KBM-7 (cell line): ENCODE measurements around the gene TOP2A.

Experiments
- DNase-seq: peaks from one replicate; pipeline ENCODE4 v3.0.0-alpha.2; 2015
- in situ Hi-C: fragments of 300-500 bp; cut with MboI; formaldehyde crosslinking; loops from 2 replicates; pipeline ENCODE4 v1.14.3; 2020; ENCODE audit warnings: low sequenced_read_pairs, low pct_unique_long_range_greater_than_20kb, mixed read lengths

The TOP2A gene

GRCh38 chr17:40366076-40366860, 51.4 kb downstream of the TOP2A start:
- DNase-seq = no peak
- in situ Hi-C loops = no loop called here

GRCh38 chr17:40364906-40365305, 52.8 kb downstream of the TOP2A start:
- no peak for DNase-seq
- in situ Hi-C loops = no loop called here

- no peak for DNase-seq
- in situ Hi-C loops = no loop called here
Observed at GRCh38 chr17:40364121-40364861, 53.4 kb downstream of the TOP2A start, which contains the start of gene GJD3. GJD3 (minus strand) TSS chr17:40364737; CDS start chr17:40363815, 922 bp downstream.

- DNase-seq = peak; percentile 44
- in situ Hi-C loops = no loop called here
Observed at GRCh38 chr17:40363111-40363827, 54.4 kb downstream of the TOP2A start.

- in situ Hi-C loops = no loop called here
Observed at GRCh38 chr17:40362696-40363110, 55.0 kb downstream of the TOP2A start.

GRCh38 chr17:40361925-40362695, 55.6 kb downstream of the TOP2A start:
- in situ Hi-C loops = no loop called here
- DNase-seq = no peak

More at GRCh38 chr17:40362696-40363110, 55.0 kb downstream of the TOP2A start:
- DNase-seq = peak; percentile 84

- in situ Hi-C loops = no loop called here
- no peak for DNase-seq
Observed at GRCh38 chr17:40361063-40361924, 56.4 kb downstream of the TOP2A start.

- in situ Hi-C loops = no loop called here
- DNase-seq = no peak
Observed at GRCh38 chr17:40360091-40360490, 57.6 kb downstream of the TOP2A start.

GRCh38 chr17:40358323-40359038, 59.2 kb downstream of the TOP2A start:
- DNase-seq = peak; percentile 88
- in situ Hi-C loops = no loop called here

GRCh38 chr17:40356990-40357881, 60.5 kb downstream of the TOP2A start:
- no peak for DNase-seq
- in situ Hi-C loops = no loop called here

- in situ Hi-C loops = no loop called here
Observed at GRCh38 chr17:40355804-40356758, 61.6 kb downstream of the TOP2A start.

GRCh38 chr17:40355123-40355803, 62.4 kb downstream of the TOP2A start:
- peak; percentile 81 for DNase-seq
- in situ Hi-C loops = no loop called here

More at GRCh38 chr17:40355804-40356758, 61.6 kb downstream of the TOP2A start:
- DNase-seq = no peak

GRCh38 chr17:40354221-40355122, 63.2 kb downstream of the TOP2A start:
- in situ Hi-C loops = no loop called here
- DNase-seq = no peak

GRCh38 chr17:40352779-40353394, 64.8 kb downstream of the TOP2A start:
- peak; percentile 60 for DNase-seq
- in situ Hi-C loops = no loop called here
